GM04504 (cell line): ENCODE results near the gene ATP13A3.

Experiments
- DNase-seq: peaks from one replicate; pipeline ENCODE4 v3.0.0-alpha.2; 2012; ENCODE audit warnings: low read depth

ATP13A3 gene

GRCh38 chr3:194475138-194475932 lies 11.5 kb downstream of the ATP13A3 start:
- DNase-seq = no peak

DNA sequence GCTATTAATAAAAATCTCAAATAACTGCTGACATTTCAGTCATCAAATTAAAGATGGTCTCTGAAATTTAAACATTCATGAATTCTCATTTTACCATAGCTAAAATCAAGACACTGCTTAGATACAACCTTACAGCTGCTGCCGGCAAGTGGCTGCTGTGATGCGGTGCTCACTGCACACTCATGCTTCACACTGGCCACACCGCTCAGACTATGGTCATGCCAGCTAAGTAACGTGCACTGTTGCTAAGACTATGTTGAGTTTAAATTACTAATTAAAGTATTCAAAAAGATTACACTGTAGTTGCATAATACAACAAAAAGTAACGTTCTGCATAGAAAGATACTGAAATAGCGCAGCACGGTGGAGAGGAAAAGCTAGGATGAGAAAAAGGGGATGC lies 12.1 kb downstream of the ATP13A3 start:
- DNase-seq = no peak

GRCh38 chr3:194472290-194472920 lies 14.4 kb downstream of the ATP13A3 start:
- DNase-seq = no peak

DNA sequence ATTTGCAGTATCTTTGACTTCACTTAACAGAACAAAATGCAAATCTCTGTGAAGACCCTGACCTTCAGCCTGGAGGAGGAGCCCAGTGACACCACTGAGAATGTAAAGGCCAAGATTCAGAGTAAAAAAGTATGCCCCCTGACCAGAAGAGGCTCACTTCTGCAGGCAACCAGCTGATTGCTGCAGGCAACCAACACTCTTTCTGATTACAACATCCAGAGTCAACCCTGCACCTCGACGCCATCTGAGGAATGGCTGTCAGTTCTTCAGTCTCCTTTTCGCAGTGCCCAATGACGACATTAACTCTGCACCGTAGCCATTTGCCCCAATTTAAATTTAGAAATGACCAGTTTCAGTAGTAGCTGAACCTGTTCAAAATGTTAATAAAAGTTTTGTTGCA lies 14.9 kb downstream of the ATP13A3 start:
- DNase-seq = no peak

GRCh38 chr3:194470615-194471014 lies 16.2 kb downstream of the ATP13A3 start:
- no peak for DNase-seq

- no peak for DNase-seq
Observed at GRCh38 chr3:194469977-194470376, 16.8 kb downstream of the ATP13A3 start.

DNA sequence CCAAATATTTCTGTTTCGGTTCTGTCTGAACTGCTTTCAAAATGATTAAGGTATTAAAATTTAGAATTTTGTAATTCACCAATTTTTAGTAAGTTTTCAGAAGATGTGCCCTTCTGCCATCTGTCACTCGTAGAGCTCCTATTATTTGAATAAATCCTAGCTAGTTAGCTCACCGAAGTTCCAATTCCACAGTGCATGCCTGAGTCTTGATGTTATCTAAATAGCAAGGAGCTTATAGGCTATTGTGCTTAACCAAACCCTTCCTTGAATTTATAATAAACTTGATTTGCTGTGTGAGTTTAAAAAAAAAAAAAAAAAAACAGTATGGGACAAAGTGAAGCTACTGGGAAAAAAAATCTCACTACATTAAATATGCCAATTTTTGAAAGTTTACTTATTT lies 18.7 kb downstream of the ATP13A3 start:
- no peak for DNase-seq

DNA sequence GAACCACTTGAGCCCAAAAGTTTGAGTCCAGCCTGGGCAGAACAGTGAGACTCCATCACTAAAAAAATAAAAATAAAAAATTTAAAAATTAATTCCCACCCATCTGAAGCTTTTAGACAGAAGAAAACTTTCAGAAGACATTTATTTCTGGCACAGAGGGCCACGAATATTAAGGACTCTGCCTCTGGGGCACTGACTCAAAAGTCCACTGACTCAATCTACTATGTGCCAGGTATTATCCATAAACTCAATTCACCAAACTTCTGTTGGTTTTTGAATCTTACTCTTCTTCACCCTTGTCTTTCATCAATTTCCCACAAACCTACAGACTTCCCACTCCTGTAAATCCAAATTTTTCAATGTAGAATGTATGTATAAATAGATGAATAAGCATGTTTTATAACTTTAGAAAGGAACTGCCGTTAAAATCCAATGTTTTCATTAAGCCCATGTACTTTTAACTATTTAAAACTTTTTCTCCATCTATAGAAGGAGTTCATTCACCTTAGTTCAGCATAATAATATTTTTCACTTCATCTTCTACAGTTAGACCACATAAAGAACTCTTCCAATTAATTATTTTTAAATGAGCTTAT lies 19.9 kb downstream of the ATP13A3 start:
- no peak for DNase-seq

- no peak for DNase-seq
Observed at GRCh38 chr3:194465920-194466570, 20.8 kb downstream of the ATP13A3 start.

GRCh38 chr3:194465246-194465645 lies 21.6 kb downstream of the ATP13A3 start:
- no peak for DNase-seq

DNA sequence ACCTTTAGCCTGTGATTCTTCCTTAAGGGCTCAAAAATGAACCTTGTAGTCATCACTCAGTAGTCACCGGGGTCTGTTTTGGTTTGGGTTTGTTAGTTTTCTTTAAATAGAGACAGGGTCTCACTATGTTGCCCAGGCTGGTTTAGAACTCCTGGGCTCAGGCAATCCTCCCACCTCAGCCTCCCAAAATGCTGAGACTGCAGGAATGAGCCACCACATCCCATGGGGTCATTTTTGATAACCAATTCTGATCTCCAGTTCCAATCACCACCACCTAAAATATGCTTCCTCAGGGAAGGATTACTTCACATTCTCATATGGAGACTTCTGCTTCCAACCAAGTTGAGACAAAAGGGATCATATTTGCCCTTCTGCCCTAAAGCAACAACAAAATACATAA lies 22.1 kb downstream of the ATP13A3 start:
- no peak for DNase-seq

DNA sequence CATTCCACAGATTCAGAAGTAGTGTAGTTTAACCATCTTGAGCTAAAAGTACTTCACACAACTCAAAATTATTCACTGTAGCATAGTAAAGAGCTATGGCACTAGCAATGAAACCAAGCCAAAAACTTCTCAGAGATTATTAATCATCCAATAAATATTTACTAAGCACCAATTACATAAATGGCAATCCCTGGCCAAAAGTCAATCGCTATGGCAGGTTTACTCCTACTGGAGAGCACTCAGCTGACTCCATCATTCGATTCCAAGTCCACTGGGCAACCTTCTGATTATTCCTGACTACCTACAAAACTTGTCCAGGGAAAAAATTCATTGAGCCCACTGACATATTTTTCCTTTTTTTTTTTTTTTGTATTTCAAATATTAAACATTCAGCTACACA lies 23.9 kb downstream of the ATP13A3 start:
- no peak for DNase-seq

- DNase-seq = no peak
Observed at GRCh38 chr3:194460566-194460965, 26.2 kb downstream of the ATP13A3 start.

DNA sequence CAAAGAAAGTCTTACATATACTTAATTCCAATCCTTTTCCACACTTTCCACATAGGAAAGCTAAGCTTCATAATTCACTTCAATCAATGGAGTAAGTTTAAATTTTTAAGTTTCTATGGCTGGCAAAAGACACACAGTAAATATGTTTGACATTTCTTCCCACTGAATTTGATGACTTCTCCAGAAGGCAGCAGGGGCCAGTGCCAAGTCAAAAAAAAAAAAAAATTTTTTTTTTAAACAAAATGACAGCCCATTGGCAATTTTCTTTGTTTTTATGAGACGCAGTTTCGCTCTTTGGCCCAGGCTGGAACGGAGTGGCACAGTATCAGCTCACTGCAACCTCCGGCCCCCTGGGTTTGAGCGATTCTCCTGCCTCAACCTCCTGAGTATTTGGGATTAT lies 28.7 kb downstream of the ATP13A3 start:
- no peak for DNase-seq

- no peak for DNase-seq
Observed at GRCh38 chr3:194455481-194455880, 31.3 kb downstream of the ATP13A3 start.

- no peak for DNase-seq
Observed at GRCh38 chr3:194450341-194450740, 36.5 kb downstream of the ATP13A3 start.

- DNase-seq = no peak
Observed at GRCh38 chr3:194449913-194450312, 36.9 kb downstream of the ATP13A3 start.

- no peak for DNase-seq
Observed at GRCh38 chr3:194447657-194448056, 39.1 kb downstream of the ATP13A3 start.

- no peak for DNase-seq
Observed at GRCh38 chr3:194447161-194447560, 39.6 kb downstream of the ATP13A3 start.

DNA sequence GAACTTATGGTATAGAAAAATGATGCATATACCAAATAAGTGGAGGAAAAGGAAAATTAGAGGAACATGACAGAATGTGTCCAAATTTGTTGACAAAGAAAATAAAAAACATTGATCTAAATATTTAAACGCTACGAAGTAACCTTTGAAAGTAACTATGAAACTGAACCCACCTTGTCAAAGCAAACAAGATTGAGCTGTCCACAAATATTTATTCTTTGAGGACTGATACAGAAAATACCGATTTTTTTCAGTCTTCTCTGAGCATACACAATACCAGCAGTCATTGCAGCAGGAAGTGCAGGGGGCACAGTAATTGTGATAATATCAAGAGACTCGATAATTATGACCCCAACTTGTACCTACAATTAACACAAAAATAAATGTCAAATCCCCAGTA lies 40.0 kb downstream of the ATP13A3 start:
- DNase-seq = no peak

DNA sequence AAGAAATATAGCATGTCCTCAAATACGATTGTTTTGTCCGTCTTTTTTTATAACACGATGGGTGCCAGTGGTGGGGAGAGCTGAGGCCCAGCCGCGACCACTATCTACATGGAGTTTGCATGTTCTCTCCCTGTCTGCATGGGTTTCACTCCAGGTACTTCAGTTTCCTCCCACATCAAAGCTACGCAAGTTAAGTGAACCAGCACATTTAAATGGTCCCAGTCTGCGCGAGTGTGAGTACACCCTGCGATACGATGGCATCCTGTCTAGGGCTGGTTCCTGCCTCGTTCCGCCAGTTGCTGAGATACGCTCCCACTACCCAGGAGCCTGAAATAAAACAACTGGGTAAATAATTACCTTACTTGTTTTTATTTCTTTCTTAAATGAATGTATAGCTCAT lies 40.6 kb downstream of the ATP13A3 start:
- no peak for DNase-seq

- DNase-seq = no peak
Observed at GRCh38 chr3:194443901-194444300, 42.9 kb downstream of the ATP13A3 start.

GRCh38 chr3:194440756-194441155 lies 46.0 kb downstream of the ATP13A3 start:
- no peak for DNase-seq
